Transverse colon (tissue), 4 donors: ENCODE data around the gene CTR9. TPM values are rescaled to one million over a fixed set of nuclear protein-coding genes. Genes with fewer than 3 reads are reported as not detected.

Experiments
- DNase-seq: peaks from one replicate; pipeline ENCODE4 v3.0.0-alpha.2; 2019
- H3K27ac ChIP-seq, 4 donors: fragments of 200-600 bp; sonication (generic); 2 replicates each; pipeline ENCODE4 v1.5.1; 2016 to 2018; ENCODE audit warnings: inconsistent platforms in 4 of 4
- H3K27me3 ChIP-seq: fragments of 200-600 bp; sonication (generic); 2 replicates; pipeline ENCODE4 v1.5.1; 2017; ENCODE audit warnings: inconsistent platforms
- H3K36me3 ChIP-seq, 4 donors: fragments of 200-600 bp; sonication (generic); 2 replicates each; pipeline ENCODE4 v1.5.1; 2017 to 2019; ENCODE audit warnings: inconsistent platforms in 4 of 4
- H3K4me1 ChIP-seq, 4 donors: fragments of 200-600 bp; sonication (generic); 2 replicates each; pipeline ENCODE4 v1.5.1; 2017 to 2020; ENCODE audit warnings: inconsistent platforms in 4 of 4
- H3K4me3 ChIP-seq, 4 donors: fragments of 200-600 bp; sonication (generic); 1 replicate in 1 of 4; 2 replicates in 3 of 4; pipeline versions ENCODE4 v1.5.1 to v1.6.1; 2017 to 2019; ENCODE audit warnings: inconsistent platforms in 4 of 4
- H3K9me3 ChIP-seq, 2 donors: fragments of 200-600 bp; sonication (generic); 2 replicates each; pipeline ENCODE4 v1.5.1; 2017 to 2019; ENCODE audit warnings: inconsistent platforms in 2 of 2
- EP300 ChIP-seq: sonication (generic); formaldehyde crosslinking; IDR thresholded peaks from one replicate; pipeline ENCODE4 v1.6.1; 2017; ENCODE audit warnings: antibody characterized with exemption, low read depth
- POLR2A ChIP-seq: fragments of 450-650 bp; IDR thresholded peaks from one replicate; pipeline ENCODE4 v1.6.1; 2016; ENCODE audit warnings: antibody characterized with exemption, mild to moderate bottlenecking, moderate library complexity
- POLR2AphosphoS5 ChIP-seq, 3 donors: sonication (generic); formaldehyde crosslinking; IDR thresholded peaks; one replicate each; pipeline ENCODE4 v1.6.1; 2016; ENCODE audit warnings: antibody characterized with exemption in 3 of 3
- WGBS, 2 donors: methylation state at CpG; one replicate each; pipeline ENCODE4 v1.1.5; 2018; ENCODE audit warnings: low coverage in 1 of 2; 5-methylcytosine and 5-hydroxymethylcytosine counted together
- in situ Hi-C, 4 donors: fragments of 200-750 bp; cut with MboI; loops; one replicate each; pipeline versions ENCODE4 v1.15.0 to v1.15.1; 2017; ENCODE audit warnings: low sequenced_read_pairs in 3 of 4, low pct_ligation_motif_present in 1 of 4, low pct_unique_long_range_greater_than_20kb in 1 of 4
- intact Hi-C: fragments of 100-400 bp; cut with DNase I; formaldehyde crosslinking; loops from one replicate; pipeline ENCODE4 v1.15.1; 2023; ENCODE audit warnings: low total_unique reads
- total RNA-seq, 4 donors: library from RNA; depleted of rRNA; stranded (reverse); fragments of >200 nt; gene quantifications; one replicate each; pipeline ENCODE4 v1.1.0, GENCODE V29; 2016
- TF ChIP-seq, protein P1 (sequence below), 5 experiments: fragments of 200-600 bp in 3 of 5; fragments of 450-650 bp in 2 of 5; sonication (generic) in 3 of 5; IDR thresholded peaks; 1 replicate in 2 of 5; 2 replicates in 3 of 5; pipeline ENCODE4 v1.5.1; 2016 to 2017; ENCODE audit warnings: antibody characterized with exemption in 5 of 5, inconsistent platforms in 3 of 5, mild to moderate bottlenecking in 2 of 5, moderate library complexity in 1 of 5

The CTR9 gene
- total RNA-seq, 4 donors from 2014 or later: 21.3 to 41.2 (median 25.5) TPM

- Histone ChIP-seq H3K27ac (no peak overlapping the region), H3K27me3 (no peaks in the 10 kb centered on the region), H3K4me3 (no peak overlapping the region), H3K36me3 (peaks cover 0 to 53% (median 25%) of the 10 kb centered on the region in 4 donors), H3K9me3 (no peaks in the 10 kb centered on the region), H3K4me1 (no peaks in the 10 kb centered on the region)
- DNase-seq: no peak
- TF ChIP-seq POLR2A: no peak
- no peak for TF ChIP-seq EP300
- TF ChIP-seq, protein P1, sequence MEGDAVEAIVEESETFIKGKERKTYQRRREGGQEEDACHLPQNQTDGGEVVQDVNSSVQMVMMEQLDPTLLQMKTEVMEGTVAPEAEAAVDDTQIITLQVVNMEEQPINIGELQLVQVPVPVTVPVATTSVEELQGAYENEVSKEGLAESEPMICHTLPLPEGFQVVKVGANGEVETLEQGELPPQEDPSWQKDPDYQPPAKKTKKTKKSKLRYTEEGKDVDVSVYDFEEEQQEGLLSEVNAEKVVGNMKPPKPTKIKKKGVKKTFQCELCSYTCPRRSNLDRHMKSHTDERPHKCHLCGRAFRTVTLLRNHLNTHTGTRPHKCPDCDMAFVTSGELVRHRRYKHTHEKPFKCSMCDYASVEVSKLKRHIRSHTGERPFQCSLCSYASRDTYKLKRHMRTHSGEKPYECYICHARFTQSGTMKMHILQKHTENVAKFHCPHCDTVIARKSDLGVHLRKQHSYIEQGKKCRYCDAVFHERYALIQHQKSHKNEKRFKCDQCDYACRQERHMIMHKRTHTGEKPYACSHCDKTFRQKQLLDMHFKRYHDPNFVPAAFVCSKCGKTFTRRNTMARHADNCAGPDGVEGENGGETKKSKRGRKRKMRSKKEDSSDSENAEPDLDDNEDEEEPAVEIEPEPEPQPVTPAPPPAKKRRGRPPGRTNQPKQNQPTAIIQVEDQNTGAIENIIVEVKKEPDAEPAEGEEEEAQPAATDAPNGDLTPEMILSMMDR (IDR thresholded peaks at IDR 0.05): no peak
- TF ChIP-seq POLR2AphosphoS5 (IDR thresholded peaks at IDR 0.05): no peak
- intact Hi-C loops: no loop called here
- WGBS, 2 donors: 89% methylated on average over 4 of the region's 4 CpGs
- in situ Hi-C loops: no loop called here
These were observed 12.7 kb downstream of the CTR9 start for GRCh38 chr11:10763766-10764165.

DNA sequence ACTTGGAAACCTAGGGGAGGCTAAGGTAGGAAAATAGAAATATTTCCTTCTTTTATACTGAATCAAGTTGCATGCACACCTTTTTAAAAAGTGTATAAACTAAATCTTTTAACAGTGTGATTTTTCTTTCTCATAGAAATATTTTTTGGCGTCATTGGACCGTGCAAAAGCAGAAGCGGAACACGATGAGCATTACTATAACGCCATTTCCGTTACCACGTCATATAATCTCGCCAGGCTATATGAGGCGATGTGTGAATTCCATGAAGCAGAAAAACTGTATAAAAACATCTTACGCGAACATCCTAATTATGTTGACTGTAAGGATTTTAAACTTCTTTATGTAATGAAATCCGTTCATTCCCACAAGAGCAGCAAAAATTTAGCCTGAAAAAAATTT, 13.4 kb downstream of the CTR9 start:
- Histone ChIP-seq H3K4me1 (no peaks in the 10 kb centered on the region), H3K36me3 (peaks cover 0 to 53% (median 25%) of the 10 kb centered on the region in 4 donors), H3K27ac (no peak overlapping the region), H3K27me3 (no peaks in the 10 kb centered on the region), H3K4me3 (no peak overlapping the region), H3K9me3 (no peaks in the 10 kb centered on the region)
- intact Hi-C loops: no loop called here
- DNase-seq: no peak
- in situ Hi-C loops: no loop called here
- 88 to 90% methylated on average over 12 of the region's 12 CpGs for WGBS, 2 donors
- TF ChIP-seq POLR2A (no peak), EP300 (no peak), POLR2AphosphoS5 (IDR thresholded peaks at IDR 0.05) (no peak)
- TF ChIP-seq, protein P1 (IDR thresholded peaks at IDR 0.05): no peak

- 39 to 48% methylated on average over 2 of the region's 2 CpGs for WGBS, 2 donors
- H3K27me3 ChIP-seq: no peaks in the 10 kb centered on the region
- no peak overlapping the region for H3K4me3 ChIP-seq
- H3K9me3 ChIP-seq: no peaks in the 10 kb centered on the region
- peaks cover 0 to 63% (median 28%) of the 10 kb centered on the region in 4 donors for H3K36me3 ChIP-seq
- no peak for TF ChIP-seq POLR2A
- no peak for TF ChIP-seq POLR2AphosphoS5 (IDR thresholded peaks at IDR 0.05)
- no peak for TF ChIP-seq EP300
- TF ChIP-seq, protein P1 (IDR thresholded peaks at IDR 0.05): peak; percentile 35 to 63 (median 47)
- intact Hi-C loops (no loop called here), in situ Hi-C loops (no loop called here)
- DNase-seq: peak; percentile 29
- H3K4me1 ChIP-seq: no peaks in the 10 kb centered on the region
- H3K27ac ChIP-seq: no peak overlapping the region
These were observed 19.7 kb downstream of the CTR9 start for GRCh38 chr11:10770626-10771254.

DNA sequence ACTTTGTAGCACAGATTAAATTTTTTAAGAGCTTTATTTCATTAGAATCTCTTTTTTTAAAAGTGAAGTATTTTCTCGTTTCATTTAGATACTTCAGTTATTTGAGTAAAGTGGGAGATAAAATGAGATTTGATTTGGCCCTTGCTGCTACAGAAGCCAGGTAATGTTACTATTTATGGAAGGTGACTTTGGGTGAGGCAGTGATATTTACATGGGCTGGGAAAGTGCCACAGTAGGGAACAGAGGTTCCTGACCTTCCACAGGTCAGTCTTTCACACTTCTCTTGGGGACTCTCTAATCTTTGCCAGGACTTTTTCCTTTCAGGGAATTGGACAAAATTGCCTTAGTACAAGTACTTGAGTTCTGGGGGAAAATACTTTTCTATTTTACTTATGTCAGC, 20.4 kb downstream of the CTR9 start:
- 93 to 97% methylated on average over 1 of the region's 1 CpG for WGBS, 2 donors
- in situ Hi-C loops (no loop called here), intact Hi-C loops (no loop called here)

More for the DNA sequence above, 20.4 kb downstream of the CTR9 start:
- Histone ChIP-seq H3K27me3 (no peaks in the 10 kb centered on the region), H3K36me3 (peaks cover 0 to 63% (median 28%) of the 10 kb centered on the region in 4 donors), H3K4me3 (no peak overlapping the region), H3K4me1 (no peaks in the 10 kb centered on the region), H3K9me3 (no peaks in the 10 kb centered on the region), H3K27ac (no peak overlapping the region)
- TF ChIP-seq POLR2A (no peak), POLR2AphosphoS5 (IDR thresholded peaks at IDR 0.05) (no peak), EP300 (no peak)
- TF ChIP-seq, protein P1 (IDR thresholded peaks at IDR 0.05): no peak
- DNase-seq: no peak
